22Rv1 (cell line): ENCODE data around the gene CDC34.

Source experiments
- CTCF ChIP-seq: fragments of 450-650 bp; IDR thresholded peaks from 2 replicates; pipeline ENCODE4 v1.5.1; 2017; ENCODE audit warnings: mild to moderate bottlenecking
- ZFX ChIP-seq: fragments of 450-650 bp; IDR thresholded peaks from 2 replicates; pipeline ENCODE4 v1.6.1; 2017; ENCODE audit warnings: antibody characterized with exemption, borderline replicate concordance

DNA sequence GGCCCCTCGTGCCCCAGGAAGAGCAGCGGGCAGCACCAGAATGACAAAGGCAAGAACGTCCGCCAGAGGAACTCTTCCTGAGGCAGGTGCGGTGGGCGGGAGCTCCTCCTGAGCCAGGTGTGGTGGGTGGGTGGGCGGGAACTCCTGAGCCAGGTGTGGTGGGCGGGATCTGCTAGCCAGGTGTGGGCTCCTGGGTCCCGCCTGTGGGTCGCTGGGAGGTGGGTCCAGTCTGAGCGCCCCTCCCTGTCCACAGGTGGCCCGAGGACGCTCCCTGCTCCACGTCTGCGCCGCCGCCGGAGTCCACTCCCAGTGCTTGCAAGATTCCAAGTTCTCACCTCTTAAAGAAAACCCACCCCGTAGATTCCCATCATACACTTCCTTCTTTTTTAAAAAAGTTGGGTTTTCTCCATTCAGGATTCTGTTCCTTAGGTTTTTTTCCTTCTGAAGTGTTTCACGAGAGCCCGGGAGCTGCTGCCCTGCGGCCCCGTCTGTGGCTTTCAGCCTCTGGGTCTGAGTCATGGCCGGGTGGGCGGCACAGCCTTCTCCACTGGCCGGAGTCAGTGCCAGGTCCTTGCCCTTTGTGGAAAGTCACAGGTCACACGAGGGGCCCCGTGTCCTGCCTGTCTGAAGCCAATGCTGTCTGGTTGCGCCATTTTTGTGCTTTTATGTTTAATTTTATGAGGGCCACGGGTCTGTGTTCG, 51.1 kb downstream of the CDC34 start:
- no peak for TF ChIP-seq CTCF
- no peak for TF ChIP-seq ZFX
